Activated CD4-positive, alpha-beta T cell treated with anti-CD3 and anti-CD28 coated beads, Interleukin-2, amount 10 ng/mL, durations not matched to agents 24 days and 14 days (primary cell): Measurements from ENCODE around the gene GNA12. TPM values are rescaled to one million over a fixed set of nuclear protein-coding genes. Genes with fewer than 3 reads are reported as not detected.
A peak's percentile ranks its signal among the peaks of the same experiment; 100 is the strongest.

ENCODE experiments used
- DNase-seq: peaks from one replicate; pipeline ENCODE4 v3.0.0; 2022
- H3K27ac Mint-ChIP-seq: one replicate; pipeline ENCODE4 v1.8.0; 2022; ENCODE audit warnings: mild to moderate bottlenecking, mixed read lengths
- H3K27me3 Mint-ChIP-seq: one replicate; pipeline ENCODE4 v1.8.0; 2022; ENCODE audit warnings: mixed read lengths
- H3K36me3 Mint-ChIP-seq: one replicate; pipeline ENCODE4 v1.8.0; 2022; ENCODE audit warnings: low read depth, mild to moderate bottlenecking, mixed read lengths
- H3K4me1 Mint-ChIP-seq: one replicate; pipeline ENCODE4 v1.8.0; 2021; ENCODE audit warnings: mixed read lengths
- H3K4me3 Mint-ChIP-seq: one replicate; pipeline ENCODE4 v1.8.0; 2022; ENCODE audit warnings: mild to moderate bottlenecking, moderate library complexity, mixed read lengths
- H3K9me3 Mint-ChIP-seq: one replicate; pipeline ENCODE4 v1.8.0; 2021; ENCODE audit warnings: mixed read lengths
- intact Hi-C: fragments of 100-400 bp; cut with micrococcal nuclease; formaldehyde crosslinking; loops from one replicate; pipeline ENCODE4 v1.15.1; 2023
- total RNA-seq: library from RNA; stranded (reverse); gene quantifications from 2 replicates; pipeline ENCODE4 v1.2.3, GENCODE V29; 2022

GNA12 gene
- total RNA-seq, 1 donor from 2014 or later, result 31.0 TPM

GRCh38 chr7:2775785-2776184 lies 68.3 kb downstream of the GNA12 start:
- H3K36me3 Mint-ChIP-seq, result peaks cover 21% of the 10 kb centered on the region
- intact Hi-C loops, result loop anchor here (10.0 kb wide), 2 partner anchors 199 to 319 kb away; no protein-coding TSS in a partner anchor
- no peak for DNase-seq
- H3K4me3 Mint-ChIP-seq, result no peak overlapping the region
- peaks cover 44% of the 10 kb centered on the region for H3K4me1 Mint-ChIP-seq
- no peaks in the 10 kb centered on the region for H3K27me3 Mint-ChIP-seq
- peaks cover 10% of the 10 kb centered on the region for H3K9me3 Mint-ChIP-seq
- no peak overlapping the region for H3K27ac Mint-ChIP-seq

GRCh38 chr7:2775376-2775775 lies 68.7 kb downstream of the GNA12 start:
- peaks cover 13% of the 10 kb centered on the region for H3K9me3 Mint-ChIP-seq
- peak overlapping the region; percentile 13 for H3K27ac Mint-ChIP-seq
- DNase-seq, result no peak
- H3K36me3 Mint-ChIP-seq, result peaks cover 23% of the 10 kb centered on the region
- intact Hi-C loops, result loop anchor here (10.0 kb wide), 2 partner anchors 199 to 319 kb away; no protein-coding TSS in a partner anchor
- no peaks in the 10 kb centered on the region for H3K27me3 Mint-ChIP-seq
- H3K4me3 Mint-ChIP-seq, result no peak overlapping the region
- peaks cover 44% of the 10 kb centered on the region for H3K4me1 Mint-ChIP-seq

DNA sequence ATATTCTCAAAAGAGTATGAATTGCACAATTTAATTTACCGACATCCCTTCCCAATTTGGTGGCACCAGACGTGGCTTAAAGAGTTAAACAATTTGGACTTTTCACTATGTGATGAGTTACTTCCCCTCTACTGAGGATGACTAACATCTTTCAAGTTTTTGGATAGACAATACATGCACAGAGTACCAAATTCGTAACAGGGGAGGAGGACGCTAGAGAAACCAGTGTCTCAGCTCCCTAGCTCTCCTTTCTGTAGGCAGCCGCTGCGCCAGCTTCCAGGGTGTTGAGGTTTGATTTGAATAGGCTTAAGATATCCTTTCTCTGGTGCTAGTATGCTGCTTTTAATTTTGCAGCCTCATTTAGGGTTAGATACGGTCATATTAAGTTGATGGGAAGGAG lies 69.2 kb downstream of the GNA12 start:
- no peak for DNase-seq
- H3K4me3 Mint-ChIP-seq, result no peak overlapping the region
- intact Hi-C loops, result loop anchor here (5.0 to 10.0 kb wide), 3 partner anchors 67 to 320 kb away; partner anchors contain the start of gene GNA12
- peak overlapping the region; percentile 13 for H3K27ac Mint-ChIP-seq
- peaks cover 14% of the 10 kb centered on the region for H3K9me3 Mint-ChIP-seq
- H3K36me3 Mint-ChIP-seq, result peaks cover 25% of the 10 kb centered on the region
- H3K27me3 Mint-ChIP-seq, result no peaks in the 10 kb centered on the region
- H3K4me1 Mint-ChIP-seq, result peaks cover 44% of the 10 kb centered on the region

DNA sequence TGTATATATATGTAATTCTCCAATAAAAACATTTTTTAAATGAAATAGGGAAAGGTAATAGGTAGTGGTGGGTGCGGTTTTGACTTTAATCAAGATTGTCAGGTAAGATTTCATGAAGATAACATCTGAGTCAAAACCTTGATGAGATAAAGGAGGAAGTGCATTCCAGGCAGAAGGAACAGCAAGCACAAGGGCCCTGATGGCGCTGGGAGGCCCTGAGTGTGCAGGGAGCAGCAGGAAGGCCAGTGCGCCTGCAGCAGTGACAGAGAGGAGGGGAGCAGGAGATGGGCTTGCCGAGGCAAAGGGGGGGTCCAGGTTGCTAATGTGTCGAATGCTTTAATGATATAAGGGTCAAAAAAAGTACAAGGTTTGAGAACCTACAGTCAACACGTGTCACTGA lies 69.8 kb downstream of the GNA12 start:
- Mint-ChIP-seq H3K4me3 (no peak overlapping the region), H3K4me1 (peaks cover 44% of the 10 kb centered on the region), H3K27me3 (no peaks in the 10 kb centered on the region), H3K9me3 (peaks cover 14% of the 10 kb centered on the region), H3K27ac (peak overlapping the region; percentile 12), H3K36me3 (peaks cover 25% of the 10 kb centered on the region)
- intact Hi-C loops, result loop anchor here (5.0 to 10.0 kb wide), 3 partner anchors 68 to 321 kb away; partner anchors contain the start of gene GNA12
- DNase-seq, result no peak

GRCh38 chr7:2773608-2774007 lies 70.5 kb downstream of the GNA12 start:
- intact Hi-C loops, result loop anchor here (1.0 to 10.0 kb wide), 7 partner anchors 9 to 321 kb away; partner anchors contain the start of gene GNA12
- DNase-seq, result no peak
- Mint-ChIP-seq H3K4me3 (no peak overlapping the region), H3K9me3 (peaks cover 14% of the 10 kb centered on the region), H3K4me1 (peaks cover 44% of the 10 kb centered on the region), H3K27ac (peak overlapping the region; percentile 86), H3K27me3 (no peaks in the 10 kb centered on the region), H3K36me3 (peaks cover 28% of the 10 kb centered on the region)

- Mint-ChIP-seq H3K9me3 (peaks cover 14% of the 10 kb centered on the region), H3K27ac (peak overlapping the region; percentile 86), H3K4me3 (no peak overlapping the region), H3K36me3 (peaks cover 27% of the 10 kb centered on the region), H3K4me1 (peaks cover 36% of the 10 kb centered on the region), H3K27me3 (no peaks in the 10 kb centered on the region)
- no peak for DNase-seq
- intact Hi-C loops, result loop anchor here (5.0 to 10.0 kb wide), 3 partner anchors 71 to 323 kb away; partner anchors contain the start of gene GNA12
Measured at GRCh38 chr7:2771274-2771731, 72.8 kb downstream of the GNA12 start.

DNA sequence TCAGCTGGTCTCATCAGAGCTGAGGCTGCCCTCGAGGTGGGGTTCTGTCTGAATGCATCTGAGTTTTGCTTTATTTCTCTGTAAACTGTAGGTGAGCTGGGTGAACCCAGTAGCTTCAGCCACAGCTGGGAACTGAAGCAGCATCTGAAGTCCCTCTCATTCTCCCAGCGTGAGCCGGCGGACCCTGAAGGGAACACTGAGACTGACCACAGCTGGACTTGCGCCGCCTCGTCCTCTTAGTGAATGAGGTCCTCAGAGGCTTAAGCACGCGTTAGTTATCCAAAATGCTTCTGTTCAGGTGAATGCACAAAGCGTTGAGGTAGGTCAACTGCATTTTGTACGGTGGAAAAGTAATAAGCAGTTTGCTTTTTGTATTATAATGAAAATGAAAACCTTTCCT lies 79.5 kb downstream of the GNA12 start:
- H3K27me3 Mint-ChIP-seq, result no peaks in the 10 kb centered on the region

DNA sequence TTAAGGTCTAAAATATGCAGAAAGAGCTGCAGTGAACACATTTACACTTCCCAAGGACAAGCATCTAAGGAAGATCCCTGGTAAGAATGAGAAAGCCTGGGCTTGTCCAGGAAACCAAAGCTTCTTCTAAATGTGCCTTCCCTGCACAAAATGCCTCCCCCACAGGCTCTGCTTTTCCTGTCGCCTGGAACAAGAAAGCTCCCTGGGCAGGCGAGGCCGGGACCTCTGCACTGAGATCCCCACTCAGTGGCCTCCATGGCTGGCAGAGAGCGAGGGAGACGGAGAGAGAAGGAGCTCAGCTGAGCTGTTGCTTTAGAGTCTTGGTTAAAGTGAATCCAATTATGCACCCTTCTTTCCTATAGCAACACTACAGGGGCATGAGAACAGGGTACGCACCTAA lies 80.5 kb downstream of the GNA12 start:
- Mint-ChIP-seq H3K4me1 (peaks cover 24% of the 10 kb centered on the region), H3K27ac (no peak overlapping the region), H3K4me3 (no peak overlapping the region), H3K9me3 (no peaks in the 10 kb centered on the region), H3K27me3 (no peaks in the 10 kb centered on the region), H3K36me3 (peaks cover 3% of the 10 kb centered on the region)
- intact Hi-C loops, result no loop called here
- DNase-seq, result no peak

More for the DNA sequence above, 79.5 kb downstream of the GNA12 start:
- H3K9me3 Mint-ChIP-seq, result no peaks in the 10 kb centered on the region
- H3K36me3 Mint-ChIP-seq, result peaks cover 6% of the 10 kb centered on the region
- intact Hi-C loops, result no loop called here
- peaks cover 16% of the 10 kb centered on the region for H3K4me1 Mint-ChIP-seq
- no peak overlapping the region for H3K4me3 Mint-ChIP-seq
- no peak overlapping the region for H3K27ac Mint-ChIP-seq
- no peak for DNase-seq

GRCh38 chr7:2761801-2762497 lies 82.2 kb downstream of the GNA12 start:
- Mint-ChIP-seq H3K4me3 (no peak overlapping the region), H3K27ac (no peak overlapping the region), H3K36me3 (peaks cover 5% of the 10 kb centered on the region), H3K4me1 (peaks cover 38% of the 10 kb centered on the region), H3K27me3 (no peaks in the 10 kb centered on the region), H3K9me3 (no peaks in the 10 kb centered on the region)
- DNase-seq, result no peak
- intact Hi-C loops, result no loop called here

DNA sequence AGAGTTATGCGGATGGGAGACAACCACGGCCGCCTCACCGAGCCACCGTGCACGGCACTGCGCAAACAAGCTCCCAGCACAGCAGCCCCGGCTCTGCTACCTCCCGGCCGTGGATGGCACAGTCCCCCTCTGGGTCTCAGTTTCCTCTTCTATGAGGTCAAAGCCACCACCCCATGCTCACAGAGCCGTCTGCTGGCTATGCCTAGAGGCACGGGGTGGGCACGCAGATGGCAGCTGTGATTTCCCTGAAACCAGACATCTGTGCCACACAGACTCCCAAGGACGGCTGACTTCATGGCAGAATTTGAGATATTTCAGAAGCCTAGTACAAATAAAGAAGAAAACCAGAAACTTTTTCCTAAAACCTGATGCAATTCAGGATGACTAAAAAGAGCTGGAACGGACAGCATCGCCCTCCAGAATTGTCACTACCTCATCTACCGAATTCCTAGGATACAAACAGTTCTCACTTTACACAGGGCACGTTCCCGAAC lies 82.9 kb downstream of the GNA12 start:
- no peak overlapping the region for H3K27ac Mint-ChIP-seq
- peaks cover 44% of the 10 kb centered on the region for H3K4me1 Mint-ChIP-seq
- no peak overlapping the region for H3K4me3 Mint-ChIP-seq
- H3K36me3 Mint-ChIP-seq, result peaks cover 11% of the 10 kb centered on the region
- intact Hi-C loops, result no loop called here
- no peaks in the 10 kb centered on the region for H3K9me3 Mint-ChIP-seq
- no peak for DNase-seq
- H3K27me3 Mint-ChIP-seq, result no peaks in the 10 kb centered on the region

DNA sequence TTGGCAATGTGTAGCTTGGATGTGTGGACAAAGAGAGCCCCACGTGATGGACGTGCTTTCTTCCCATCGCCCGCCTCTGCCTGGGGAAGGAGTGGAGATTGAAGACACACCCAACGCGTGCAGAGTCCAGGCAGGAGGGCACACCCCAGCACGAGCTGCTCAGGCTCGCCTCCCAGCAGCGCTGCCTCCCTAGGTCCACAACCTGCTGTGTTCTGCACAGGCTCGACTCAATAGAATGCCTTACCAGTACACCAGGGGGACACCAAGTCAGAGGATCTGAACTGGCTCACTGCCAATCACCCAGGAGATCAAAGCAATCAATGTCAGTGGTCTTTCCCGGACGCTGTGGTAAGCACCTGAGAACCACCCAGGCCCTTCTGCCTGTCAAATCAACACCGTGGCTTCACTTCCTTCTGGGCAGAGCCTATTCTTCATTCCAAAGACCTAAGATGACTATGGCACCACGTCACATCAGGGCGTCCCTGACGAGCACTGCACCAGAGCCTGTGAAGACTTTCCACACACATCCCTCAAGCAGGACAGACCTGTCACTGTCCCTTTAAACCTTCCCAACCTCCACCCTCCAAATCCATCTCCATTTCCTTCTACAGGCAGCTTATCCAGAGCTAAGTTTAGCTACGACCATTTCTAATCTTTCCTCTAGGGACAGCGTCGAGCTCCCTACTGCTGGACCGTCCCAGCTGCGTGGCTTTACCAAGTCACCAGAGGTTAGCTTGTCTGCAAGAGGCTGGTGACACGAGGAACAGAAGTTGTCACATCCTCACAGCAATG lies 83.8 kb downstream of the GNA12 start:
- peaks cover 41% of the 10 kb centered on the region for H3K4me1 Mint-ChIP-seq
- DNase-seq, result no peak
- no peak overlapping the region for H3K4me3 Mint-ChIP-seq
- H3K27me3 Mint-ChIP-seq, result no peaks in the 10 kb centered on the region
- H3K36me3 Mint-ChIP-seq, result peaks cover 17% of the 10 kb centered on the region
- intact Hi-C loops, result no loop called here
- no peaks in the 10 kb centered on the region for H3K9me3 Mint-ChIP-seq
- H3K27ac Mint-ChIP-seq, result peak overlapping the region; percentile 73

GRCh38 chr7:2759736-2760097 lies 84.4 kb downstream of the GNA12 start:
- Mint-ChIP-seq H3K4me1 (peaks cover 41% of the 10 kb centered on the region), H3K27me3 (no peaks in the 10 kb centered on the region), H3K4me3 (peak overlapping the region; percentile 25), H3K36me3 (peaks cover 23% of the 10 kb centered on the region), H3K27ac (peak overlapping the region; percentile 86), H3K9me3 (no peaks in the 10 kb centered on the region)
- intact Hi-C loops, result loop anchor here (2.0 kb wide), 2 partner anchors 39 to 85 kb away; partner anchors contain the start of gene GNA12
- no peak for DNase-seq

- H3K4me1 Mint-ChIP-seq, result peaks cover 41% of the 10 kb centered on the region
- no peaks in the 10 kb centered on the region for H3K27me3 Mint-ChIP-seq
Measured at GRCh38 chr7:2758673-2759616, 85.2 kb downstream of the GNA12 start.

More at GRCh38 chr7:2758673-2759616, 85.2 kb downstream of the GNA12 start:
- intact Hi-C loops, result loop anchor here (1.0 to 2.0 kb wide), 5 partner anchors 14 to 104 kb away; partner anchors contain the start of gene GNA12
- no peak for DNase-seq
- H3K36me3 Mint-ChIP-seq, result peaks cover 28% of the 10 kb centered on the region
- H3K9me3 Mint-ChIP-seq, result no peaks in the 10 kb centered on the region
- H3K4me3 Mint-ChIP-seq, result peak overlapping the region; percentile 56
- peak overlapping the region; percentile 95 for H3K27ac Mint-ChIP-seq
